HCT116 (cell line): ENCODE data around the gene CLP1.

ENCODE experiments used
- CBX3 ChIP-seq: IDR thresholded peaks from 2 replicates; pipeline ENCODE4 v1.6.1; 2012; ENCODE audit warnings: low read depth
- CEBPB ChIP-seq: IDR thresholded peaks from 2 replicates; pipeline ENCODE4 v1.6.1; 2012; ENCODE audit warnings: low read depth
- CTCF ChIP-seq, 3 experiments: fragments of 200-600 bp in 1 of 3; sonication (generic) in 1 of 3; IDR thresholded peaks in 2 of 3; conservative IDR thresholded peaks in 1 of 3; 2 replicates each; pipeline ENCODE4 v1.5.1; 2012 to 2017; ENCODE audit warnings: low read depth in 2 of 3, low read length in 2 of 3, antibody characterized with exemption in 1 of 3, borderline replicate concordance in 1 of 3, control low read depth in 1 of 3, mild to moderate bottlenecking in 1 of 3, mixed read lengths in 1 of 3, mixed run types in 1 of 3, moderate library complexity in 1 of 3; ENCODE audit not compliant: insufficient read depth in 1 of 3
- EZH2 ChIP-seq: fragments of 200-600 bp; sonication (generic); IDR thresholded peaks from 2 replicates; pipeline ENCODE4 v1.6.1; 2017; ENCODE audit warnings: antibody characterized with exemption, mixed run types
- FOSL1 ChIP-seq: IDR thresholded peaks from 2 replicates; pipeline ENCODE4 v1.6.1; 2012; ENCODE audit warnings: low read depth
- JUND ChIP-seq: IDR thresholded peaks from 2 replicates; pipeline ENCODE4 v1.6.1; 2012
- POLR2AphosphoS5 ChIP-seq: IDR thresholded peaks from 2 replicates; pipeline ENCODE4 v1.6.1; 2011; ENCODE audit warnings: mild to moderate bottlenecking, low read depth, low read length, moderate library complexity
- RAD21 ChIP-seq: IDR thresholded peaks from 2 replicates; pipeline ENCODE4 v1.6.1; 2012; ENCODE audit warnings: low read depth, mild to moderate bottlenecking
- SRF ChIP-seq: IDR thresholded peaks from 2 replicates; pipeline ENCODE4 v1.6.1; 2012; ENCODE audit warnings: low read depth
- ZNF274 ChIP-seq: fragments of 200-500 bp; sonication (Bioruptor generic); IDR thresholded peaks from 2 replicates; pipeline ENCODE4 v1.6.1; 2014; ENCODE audit warnings: mild to moderate bottlenecking, low read depth, low read length, inconsistent platforms

GRCh38 chr11:57681168-57681567 lies 23.6 kb downstream of the CLP1 start:
- no peak for TF ChIP-seq CTCF (IDR thresholded peaks at IDR 0.05 in 2 of 3, conservative IDR thresholded peaks at IDR 0.05 in 1 of 3; ENCODE audit: borderline replicate concordance in 1 of 3, insufficient read depth in 1 of 3, low read depth in 2 of 3, low read length in 2 of 3)
- TF ChIP-seq CEBPB: no peak
- no peak for TF ChIP-seq FOSL1
- no peak for TF ChIP-seq POLR2AphosphoS5
- TF ChIP-seq RAD21: no peak
- no peak for TF ChIP-seq ZNF274
- TF ChIP-seq CBX3: no peak
- TF ChIP-seq EZH2: no peak
- TF ChIP-seq SRF: no peak
- TF ChIP-seq JUND: no peak
